Smooth muscle cell (in vitro differentiated cells): ENCODE measurements around the gene CRYAA. TPM values are rescaled to one million over a fixed set of nuclear protein-coding genes. Genes with fewer than 3 reads are reported as not detected.
"Not testable (repeated sequence)": the region's sequence is repeated elsewhere in the genome, so short reads cannot be mapped to it uniquely, and the experiment has no call there.

Experiments used
- DNase-seq: peaks from one replicate; lab custom pipeline; 2025; ENCODE audit not compliant: unreplicated experiment; lab: John Stamatoyannopoulos, UW
- H2AFZ ChIP-seq: fragments of 200-600 bp; sonication (generic); 2 replicates; pipeline ENCODE4 v1.6.0; 2016; ENCODE audit warnings: antibody characterized with exemption, low read depth, mild to moderate bottlenecking
- H3F3A ChIP-seq: fragments of 200-600 bp; sonication (generic); 2 replicates; pipeline ENCODE4 v1.6.0; 2017; ENCODE audit warnings: antibody characterized with exemption, low read depth
- H3K27ac ChIP-seq: fragments of 200-600 bp; sonication (generic); 2 replicates; pipeline ENCODE4 v1.5.1; 2016; ENCODE audit warnings: low read depth, mild to moderate bottlenecking
- H3K27me3 ChIP-seq: fragments of 200-600 bp; sonication (generic); 2 replicates; pipeline ENCODE4 v1.6.1; 2016; ENCODE audit warnings: low read depth, mild to moderate bottlenecking
- H3K36me3 ChIP-seq: fragments of 200-600 bp; sonication (generic); 2 replicates; pipeline ENCODE4 v1.5.1; 2016; ENCODE audit warnings: low read depth
- H3K4me1 ChIP-seq: fragments of 200-600 bp; sonication (generic); 2 replicates; pipeline ENCODE4 v1.5.1; 2016; ENCODE audit warnings: low read depth
- H3K4me2 ChIP-seq: fragments of 200-600 bp; sonication (generic); 2 replicates; pipeline ENCODE4 v1.6.0; 2016; ENCODE audit warnings: mild to moderate bottlenecking
- H3K4me3 ChIP-seq: fragments of 200-600 bp; sonication (generic); 2 replicates; pipeline ENCODE4 v1.5.1; 2016; ENCODE audit warnings: mild to moderate bottlenecking
- H3K79me2 ChIP-seq: fragments of 200-600 bp; sonication (generic); 2 replicates; pipeline ENCODE4 v1.6.0; 2016; ENCODE audit warnings: low read depth, mild to moderate bottlenecking
- H3K9ac ChIP-seq: fragments of 200-600 bp; sonication (generic); 2 replicates; pipeline ENCODE4 v1.6.0; 2016; ENCODE audit warnings: low read depth
- H3K9me3 ChIP-seq: fragments of 200-600 bp; sonication (generic); replicated peaks from 2 replicates; pipeline ENCODE4 v1.5.1; 2016; ENCODE audit warnings: low read depth
- H4K20me1 ChIP-seq: fragments of 200-600 bp; sonication (generic); 2 replicates; pipeline ENCODE4 v1.6.0; 2016; ENCODE audit warnings: low read depth
- WGBS: methylation state at CpG from one replicate; pipeline ENCODE4 v1.1.7; 2016; ENCODE audit warnings: low lambda C conversion rate; 5-methylcytosine and 5-hydroxymethylcytosine counted together
- polyA plus RNA-seq: library from polyadenylated mRNA; unstranded; fragments of >200 nt; fragmentation: Nextera tagmentation; extraction: Ambion mirVana; gene quantifications from 2 replicates; pipeline ENCODE4 v1.2.1, GENCODE V29; 2016
- total RNA-seq: library from RNA; depleted of rRNA; stranded (reverse); fragments of >200 nt; gene quantifications from 2 replicates; pipeline ENCODE4 v1.2.3, GENCODE V29; 2014

The CRYAA gene
- total and polyA plus RNA-seq, 2 experiments from 2014 or later = not detected

DNA sequence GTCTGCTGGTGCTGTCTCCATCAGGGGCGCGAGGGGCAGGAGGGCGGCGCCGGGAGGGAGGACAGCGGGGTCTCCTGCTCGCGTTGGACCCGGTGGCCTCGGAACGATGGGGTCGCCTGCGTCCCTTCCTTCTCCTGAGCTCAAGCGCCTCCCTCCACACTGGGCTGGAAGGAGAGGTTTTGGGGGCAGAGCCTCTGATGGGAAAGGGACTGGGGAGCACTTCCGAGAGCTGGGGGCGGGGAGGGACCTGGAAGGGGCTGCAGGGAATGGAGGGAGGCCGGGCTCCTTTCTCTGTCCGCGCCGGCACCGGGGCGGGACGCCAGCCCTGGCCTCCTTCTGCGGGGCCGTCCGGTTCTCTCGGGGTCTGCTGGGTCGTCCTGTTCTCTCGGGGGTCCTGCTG, 4.0 kb downstream of the CRYAA start:
- H3K4me1 ChIP-seq, H3K27ac ChIP-seq, H3K4me3 ChIP-seq, H4K20me1 ChIP-seq, DNase-seq, H3K79me2 ChIP-seq, H3K9me3 ChIP-seq, H3K9ac ChIP-seq, H3F3A ChIP-seq, H3K4me2 ChIP-seq, H3K27me3 ChIP-seq, H2AFZ ChIP-seq, H3K36me3 ChIP-seq: not testable (repeated sequence)
- 70% methylated on average over 2 of the region's 29 CpGs for WGBS

GRCh38 chr21:43173438-43173837, 4.6 kb downstream of the CRYAA start:
- not testable (repeated sequence) for H3K4me3 ChIP-seq, H3K27ac ChIP-seq, H3K9ac ChIP-seq, H3K36me3 ChIP-seq, H3K4me1 ChIP-seq, H3K79me2 ChIP-seq, H2AFZ ChIP-seq, H3F3A ChIP-seq, H4K20me1 ChIP-seq, DNase-seq, H3K9me3 ChIP-seq, H3K27me3 ChIP-seq, H3K4me2 ChIP-seq
- WGBS = no CpG with 5 or more reads among the region's 18 CpGs

GRCh38 chr21:43173930-43174329, 5.1 kb downstream of the CRYAA start:
- not testable (repeated sequence) for H3K4me1 ChIP-seq, H3K79me2 ChIP-seq, H3K27me3 ChIP-seq, H3K4me2 ChIP-seq, H3K27ac ChIP-seq, H3F3A ChIP-seq, H3K9me3 ChIP-seq, H3K36me3 ChIP-seq, DNase-seq, H3K9ac ChIP-seq, H4K20me1 ChIP-seq, H3K4me3 ChIP-seq, H2AFZ ChIP-seq
- WGBS = 97% methylated on average over 6 of the region's 12 CpGs

GRCh38 chr21:43174998-43175397, 6.2 kb downstream of the CRYAA start:
- not testable (repeated sequence) for H3K4me1 ChIP-seq, H3K9me3 ChIP-seq, H3K79me2 ChIP-seq, H3K9ac ChIP-seq, H4K20me1 ChIP-seq, DNase-seq, H3F3A ChIP-seq, H3K4me2 ChIP-seq, H3K4me3 ChIP-seq, H3K36me3 ChIP-seq, H3K27me3 ChIP-seq, H2AFZ ChIP-seq, H3K27ac ChIP-seq
- WGBS = no CpG with 5 or more reads among the region's 4 CpGs

DNA sequence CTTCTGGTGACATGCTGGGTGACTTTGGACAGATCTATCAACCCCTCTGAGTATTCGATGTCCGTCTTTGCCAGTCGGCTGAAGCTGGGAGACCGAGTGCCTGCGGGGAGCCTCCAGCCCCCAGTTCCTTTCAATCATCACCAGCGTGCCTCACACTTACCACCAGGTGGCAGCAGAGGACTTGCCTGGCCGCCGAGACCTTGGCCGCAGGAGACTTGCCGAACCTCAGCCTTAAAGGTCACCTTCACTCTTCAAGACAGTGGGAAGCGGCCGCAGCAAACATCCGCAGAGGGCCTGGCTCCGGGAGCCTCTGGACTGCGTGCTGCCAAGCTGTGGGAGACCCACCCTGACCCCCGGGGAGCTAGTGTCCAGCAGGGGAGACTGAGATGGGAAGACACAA, 7.8 kb downstream of the CRYAA start:
- H3K9me3 ChIP-seq, DNase-seq, H3K4me2 ChIP-seq, H2AFZ ChIP-seq, H3K4me3 ChIP-seq, H3K9ac ChIP-seq, H3K27me3 ChIP-seq, H3K36me3 ChIP-seq, H4K20me1 ChIP-seq, H3K4me1 ChIP-seq, H3K27ac ChIP-seq, H3F3A ChIP-seq, H3K79me2 ChIP-seq: not testable (repeated sequence)
- no CpG with 5 or more reads among the region's 16 CpGs for WGBS

- not testable (repeated sequence) for H3K27me3 ChIP-seq, H3K4me1 ChIP-seq, H3K27ac ChIP-seq, H3K9ac ChIP-seq, H4K20me1 ChIP-seq, H3K4me3 ChIP-seq, DNase-seq, H3F3A ChIP-seq, H3K9me3 ChIP-seq, H2AFZ ChIP-seq, H3K36me3 ChIP-seq, H3K79me2 ChIP-seq, H3K4me2 ChIP-seq
- WGBS = no CpG with 5 or more reads among the region's 20 CpGs
These were observed 8.5 kb downstream of the CRYAA start for GRCh38 chr21:43177043-43177906.

- not testable (repeated sequence) for H3K27ac ChIP-seq, H3K36me3 ChIP-seq, H3K4me2 ChIP-seq, DNase-seq, H3K79me2 ChIP-seq, H3K27me3 ChIP-seq, H3K9me3 ChIP-seq, H4K20me1 ChIP-seq, H2AFZ ChIP-seq, H3F3A ChIP-seq, H3K4me3 ChIP-seq, H3K4me1 ChIP-seq, H3K9ac ChIP-seq
- WGBS = no CpG with 5 or more reads among the region's 22 CpGs
These were observed 9.5 kb downstream of the CRYAA start for GRCh38 chr21:43178175-43178826.

- H3K4me3 ChIP-seq, H3K9ac ChIP-seq, H3K27me3 ChIP-seq, H4K20me1 ChIP-seq, H3K4me1 ChIP-seq, H3K79me2 ChIP-seq, H3F3A ChIP-seq, H3K4me2 ChIP-seq, DNase-seq, H2AFZ ChIP-seq, H3K9me3 ChIP-seq, H3K36me3 ChIP-seq, H3K27ac ChIP-seq: not testable (repeated sequence)
- WGBS = no CpG with 5 or more reads among the region's 15 CpGs
These were observed 12.2 kb downstream of the CRYAA start for GRCh38 chr21:43181033-43181432.
